Right ventricle myocardium inferior (tissue), 1 donor: Measurements from ENCODE around the gene ILK. TPM values are rescaled to one million over a fixed set of nuclear protein-coding genes. Genes with fewer than 3 reads are reported as not detected.
A peak's percentile ranks its signal among the peaks of the same experiment; 100 is the strongest.

Experiments used
- ATAC-seq: fragments of 200-7000 bp; cut with Tn5 transposase; one replicate; pipeline ENCODE4 v1.9.1; 2020; ENCODE audit warnings: mild to moderate bottlenecking, moderate library complexity
- DNase-seq: peaks from one replicate; pipeline ENCODE4 v3.0.0; 2021; ENCODE audit errors: missing footprints
- intact Hi-C: fragments of 100-400 bp; cut with DNase I; formaldehyde crosslinking; loops from one replicate; pipeline ENCODE4 v1.11.0; 2022
- total RNA-seq: library from RNA; stranded (reverse); fragmentation: NEBNext Ultra II Directional; extraction: Animal tissue kit (Norgen Biotek cat#: 25700); gene quantifications from one replicate; pipeline ENCODE4 v1.2.1, GENCODE V29; 2021
- donor health status: DM: no; HTN: yes; CAD: no; lungs with severe emphysema.

The ILK gene
- total RNA-seq, 1 donor from 2014 or later, result 233 TPM

DNA sequence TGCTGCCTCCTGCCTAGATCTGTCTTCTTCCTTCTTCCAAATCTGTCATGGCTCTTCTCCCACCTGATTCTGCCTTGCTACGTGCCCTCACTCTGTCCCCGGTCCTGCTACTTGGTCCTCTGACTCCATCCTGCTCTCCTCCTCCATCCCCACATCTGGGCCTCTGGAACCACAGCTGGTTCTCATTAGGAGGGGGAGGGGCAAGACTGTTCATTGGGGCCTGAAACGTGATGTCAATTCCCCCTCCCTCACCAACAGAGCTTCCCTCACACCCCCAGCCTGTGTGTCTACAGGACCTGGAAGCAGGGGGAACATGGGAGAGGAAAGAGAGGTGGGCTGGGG is 43.0 kb downstream of the ILK start:
- intact Hi-C loops, result loop anchor here (5.0 kb wide), 1 partner anchor 36 kb away; the partner anchor contains the start of gene MRPL17
- peak; percentile 74 for DNase-seq
- ATAC-seq, result peak; percentile 74

DNA sequence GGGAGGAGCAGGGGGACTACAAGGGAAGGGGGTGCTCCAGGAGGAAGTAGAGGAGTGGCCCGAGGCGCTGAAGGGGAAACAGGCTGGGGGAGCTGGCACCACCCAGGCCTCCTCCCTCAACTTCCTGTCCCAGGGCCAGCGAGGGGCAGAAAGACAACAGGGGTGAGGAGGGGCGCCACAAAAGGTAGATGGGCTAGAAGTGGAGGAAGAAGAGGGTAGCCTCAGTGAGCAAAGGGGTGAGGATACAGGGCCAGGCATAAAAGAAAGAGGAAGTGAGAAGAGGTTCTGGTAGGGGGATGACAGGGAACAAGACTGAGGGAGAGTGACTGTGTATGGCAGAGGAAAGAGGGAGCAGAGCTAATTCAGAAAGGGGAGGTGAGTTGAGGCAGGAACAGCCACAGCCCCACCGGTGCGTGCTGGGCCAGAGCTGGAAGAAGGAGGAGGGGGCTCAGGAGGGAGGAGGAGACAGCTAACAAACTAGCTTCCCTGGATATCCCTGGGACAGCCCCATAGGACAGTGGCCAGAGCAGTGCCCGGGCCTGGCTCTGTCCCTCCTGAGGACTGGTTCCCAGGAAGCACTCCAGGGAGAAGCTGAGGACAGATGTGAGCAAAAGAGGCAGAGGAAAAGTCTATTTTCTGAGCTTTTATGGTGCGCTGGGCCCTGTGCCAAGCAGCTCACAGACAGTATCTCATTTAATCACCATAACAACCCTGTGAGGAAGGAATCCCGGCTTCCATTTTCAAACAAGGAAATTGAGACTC is 43.5 kb downstream of the ILK start:
- peak; percentile 30 for ATAC-seq
- intact Hi-C loops, result loop anchor here (5.0 kb wide), 1 partner anchor 35 kb away; the partner anchor contains the start of gene MRPL17
- DNase-seq, result peak; percentile 72

DNA sequence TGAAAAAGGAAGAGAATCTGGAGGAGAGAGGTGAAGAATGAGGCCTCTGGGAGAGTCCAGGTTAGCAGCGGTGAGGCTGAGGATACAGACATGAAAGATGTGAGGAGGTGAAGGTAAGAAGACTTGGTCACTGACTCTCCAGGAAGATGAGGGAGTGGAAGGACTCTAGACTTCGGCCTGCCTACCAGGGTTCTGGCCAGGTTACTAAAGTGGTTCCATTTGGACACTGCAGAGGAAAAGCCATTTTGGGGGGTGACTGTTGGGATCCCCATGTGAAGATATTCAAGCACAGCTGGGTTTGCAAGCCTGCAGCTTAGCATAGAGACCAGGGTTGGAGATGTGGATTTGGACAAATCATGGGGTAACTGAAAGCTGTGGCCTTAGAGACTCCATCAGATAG is 44.3 kb downstream of the ILK start:
- ATAC-seq, result no peak
- no peak for DNase-seq
- intact Hi-C loops, result loop anchor here (5.0 kb wide), 1 partner anchor 34 kb away; the partner anchor contains the start of gene MRPL17

DNA sequence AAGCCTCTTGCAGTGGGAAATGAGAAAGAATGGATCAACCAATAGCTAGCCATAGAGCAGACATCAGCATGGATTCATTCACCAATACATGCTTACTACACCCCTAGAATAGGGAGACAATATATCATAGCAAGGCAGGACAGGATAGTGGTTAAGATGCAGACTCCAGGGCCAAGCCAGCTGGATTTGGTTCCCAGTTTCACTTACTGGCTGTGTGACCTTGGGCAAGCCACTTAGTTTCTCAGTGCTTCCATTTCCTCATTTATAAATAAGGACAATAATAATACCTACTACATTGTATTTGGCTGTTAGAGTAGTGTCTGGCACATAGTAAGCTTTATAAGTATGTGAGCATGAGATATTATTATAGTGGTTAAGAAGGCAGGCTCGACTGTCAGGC is 44.9 kb downstream of the ILK start:
- ATAC-seq (no peak), DNase-seq (no peak)
- intact Hi-C loops, result loop anchor here (5.0 kb wide), 1 partner anchor 34 kb away; the partner anchor contains the start of gene MRPL17

DNA sequence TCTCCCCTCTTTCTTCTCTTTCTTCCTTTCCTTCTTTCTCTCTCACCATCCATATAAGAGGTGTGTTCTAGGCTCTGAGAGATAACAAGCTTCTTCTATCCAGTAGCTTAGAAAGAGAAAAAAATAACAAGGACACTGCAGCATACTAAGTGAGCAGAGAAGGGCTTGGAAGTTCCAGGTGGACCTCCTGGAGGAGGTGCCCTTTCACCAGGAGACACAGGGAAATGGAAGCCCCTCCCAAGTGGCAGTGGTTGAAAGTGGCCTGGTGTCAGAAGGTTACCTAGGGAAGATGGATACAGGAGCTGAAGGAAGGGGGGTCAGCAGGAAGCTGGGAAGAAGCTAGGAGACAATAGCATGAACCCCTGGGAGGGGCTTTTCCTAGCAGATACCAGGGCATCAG is 46.5 kb downstream of the ILK start:
- ATAC-seq, result no peak
- intact Hi-C loops, result no loop called here
- DNase-seq, result no peak

DNA sequence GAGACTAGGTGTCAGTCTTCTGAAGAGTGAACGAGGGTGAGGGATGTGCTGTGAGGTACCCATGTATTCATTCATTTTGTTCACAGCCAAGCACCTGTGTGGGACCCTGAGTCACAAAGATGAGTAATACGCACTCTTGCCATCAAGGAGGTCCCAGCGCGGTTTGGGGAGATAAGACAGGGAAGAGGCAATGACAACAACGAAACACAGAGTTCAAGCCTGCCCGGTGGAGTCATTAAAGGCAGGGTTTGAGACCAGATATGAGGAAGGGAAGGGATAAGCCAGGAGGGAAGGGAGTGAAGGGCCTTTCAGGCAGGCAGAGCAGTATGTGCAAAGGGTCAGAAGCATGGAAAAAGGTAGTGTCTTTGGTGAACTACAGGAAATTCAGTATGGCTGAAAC is 47.4 kb downstream of the ILK start:
- intact Hi-C loops, result no loop called here
- no peak for ATAC-seq
- no peak for DNase-seq

DNA sequence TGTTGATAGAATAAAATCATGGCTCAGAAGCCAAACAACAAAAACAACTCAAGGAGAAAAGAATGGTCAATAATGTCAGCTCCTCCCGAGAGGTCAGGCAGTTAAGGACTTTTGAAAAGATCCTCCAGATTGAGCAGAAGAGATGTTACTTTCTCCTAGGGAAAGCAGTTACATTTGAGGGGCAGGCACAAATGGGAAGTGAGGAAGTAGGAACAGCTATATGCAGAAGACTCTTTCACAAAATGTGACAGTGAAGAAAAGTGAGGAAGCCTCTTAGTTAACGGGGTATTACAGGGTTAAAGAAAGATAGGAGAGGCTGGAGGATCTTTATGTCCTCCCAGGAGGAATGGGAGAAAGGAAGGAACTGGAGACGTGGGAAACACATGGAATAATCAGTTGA is 48.6 kb downstream of the ILK start:
- ATAC-seq, result no peak
- intact Hi-C loops, result no loop called here
- DNase-seq, result no peak

DNA sequence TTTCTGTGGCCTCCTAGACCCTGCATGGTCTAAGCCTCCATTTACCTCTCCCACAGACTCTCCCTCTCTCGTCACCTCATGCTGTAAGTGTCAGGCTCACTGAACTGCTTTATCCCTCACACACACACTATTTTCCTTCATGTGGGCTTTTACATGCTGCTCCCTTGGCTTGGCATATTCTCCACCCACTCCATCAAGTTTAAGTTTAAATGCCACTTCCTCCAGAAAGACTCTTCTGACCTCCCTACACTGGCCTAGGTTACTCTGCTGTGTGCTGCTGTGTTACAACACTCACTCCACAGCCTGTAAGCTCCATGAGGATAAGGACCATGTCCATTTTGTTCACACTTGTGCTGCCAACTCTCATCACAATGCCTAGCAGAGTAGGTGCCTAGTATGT is 49.5 kb downstream of the ILK start:
- intact Hi-C loops, result no loop called here
- no peak for ATAC-seq
- DNase-seq, result no peak

DNA sequence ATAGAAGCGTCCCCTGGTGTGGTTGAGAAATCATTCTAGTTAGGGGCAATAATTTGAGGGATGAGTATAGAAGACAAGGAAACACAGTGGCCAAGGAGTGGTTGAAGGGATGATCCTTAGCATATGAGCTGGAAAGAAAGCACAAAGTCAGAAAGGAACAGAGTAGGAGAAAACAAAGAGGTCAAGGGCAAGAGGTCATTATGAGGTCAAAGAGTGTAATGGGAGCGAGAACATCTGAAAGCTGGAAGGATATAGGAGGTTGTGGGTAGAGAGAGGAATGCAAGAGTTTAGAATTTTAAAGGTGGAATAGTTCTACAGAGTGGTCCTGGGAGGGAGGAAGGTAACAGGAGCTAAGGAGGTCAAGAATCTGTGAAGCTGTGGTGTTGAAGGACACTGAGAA is 50.1 kb downstream of the ILK start:
- DNase-seq (no peak), ATAC-seq (no peak)
- intact Hi-C loops, result no loop called here

DNA sequence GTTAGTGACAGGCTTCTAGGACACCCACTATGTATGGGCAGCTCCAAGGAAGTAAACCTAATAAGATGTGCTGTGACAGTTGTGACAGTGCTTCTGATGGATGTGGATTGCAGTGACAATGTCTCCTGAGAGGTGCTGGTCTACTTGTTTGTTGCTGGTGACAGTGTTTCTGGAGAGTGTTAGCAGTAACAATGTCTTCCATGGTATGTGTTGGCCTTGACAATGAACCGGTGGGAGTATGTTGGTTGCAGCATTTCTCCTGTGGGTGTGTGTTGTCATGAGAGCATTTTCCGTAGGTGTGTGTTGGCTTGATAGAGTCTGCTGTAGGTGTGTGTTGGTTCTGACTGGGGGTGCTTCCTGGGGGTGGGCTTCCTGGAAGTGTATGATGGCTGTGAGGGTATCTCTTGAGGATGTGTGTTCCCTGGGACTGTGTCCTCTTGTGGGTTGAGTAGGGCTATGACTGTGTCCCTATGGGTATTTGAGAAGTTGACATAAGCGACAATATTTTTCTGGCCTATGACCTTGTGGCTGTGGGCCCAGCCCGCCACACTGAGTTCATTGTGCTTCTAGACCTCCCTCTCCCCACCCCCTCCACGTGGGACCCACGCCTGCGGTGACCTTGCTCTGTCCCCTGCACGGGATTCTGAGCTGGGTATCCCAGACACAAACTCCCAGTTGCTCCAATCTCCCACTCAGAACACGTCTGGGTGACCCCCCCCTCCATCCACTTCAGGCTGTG is 50.9 kb downstream of the ILK start:
- ATAC-seq, result peak; percentile 42
- peak; percentile 67 for DNase-seq
- intact Hi-C loops, result no loop called here

DNA sequence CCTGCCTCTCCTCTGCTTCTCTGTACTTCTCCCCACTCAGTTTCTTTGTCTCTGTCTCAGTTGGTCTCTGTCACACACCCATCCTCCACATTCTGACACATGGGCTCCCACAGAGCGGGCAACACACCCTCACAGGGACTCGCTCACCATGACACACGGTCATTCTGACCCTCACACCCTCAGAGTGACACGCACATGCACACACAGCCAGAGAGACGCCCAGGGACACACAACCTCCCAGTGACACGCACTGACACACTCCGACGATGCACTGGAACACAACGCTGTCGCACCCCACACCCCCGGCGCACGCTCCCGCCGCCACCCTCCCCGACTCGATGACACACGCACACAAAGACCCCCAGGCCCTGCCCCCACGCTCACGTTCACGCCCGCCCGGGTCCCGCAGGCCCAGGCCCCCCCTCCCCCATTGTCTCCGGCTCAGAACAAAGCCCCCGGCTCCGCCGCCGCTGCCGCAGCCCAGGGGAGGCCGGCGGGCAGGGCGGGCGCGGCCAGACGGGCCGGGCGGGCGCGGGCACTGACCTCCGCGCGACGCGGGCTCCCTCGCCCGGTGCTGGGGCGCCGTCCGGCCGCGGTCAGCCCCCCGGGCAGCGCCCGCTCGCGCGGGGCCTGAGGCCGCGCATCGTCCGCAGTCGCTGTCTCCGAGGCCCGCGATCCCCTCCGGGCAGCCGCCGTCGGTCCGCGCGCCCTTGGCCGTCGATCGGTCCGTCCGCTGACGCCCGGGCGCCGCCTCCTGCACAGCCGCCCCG is 51.6 kb downstream of the ILK start:
- intact Hi-C loops, result no loop called here
- ATAC-seq (peak; percentile 50), DNase-seq (peak; percentile 68)

DNA sequence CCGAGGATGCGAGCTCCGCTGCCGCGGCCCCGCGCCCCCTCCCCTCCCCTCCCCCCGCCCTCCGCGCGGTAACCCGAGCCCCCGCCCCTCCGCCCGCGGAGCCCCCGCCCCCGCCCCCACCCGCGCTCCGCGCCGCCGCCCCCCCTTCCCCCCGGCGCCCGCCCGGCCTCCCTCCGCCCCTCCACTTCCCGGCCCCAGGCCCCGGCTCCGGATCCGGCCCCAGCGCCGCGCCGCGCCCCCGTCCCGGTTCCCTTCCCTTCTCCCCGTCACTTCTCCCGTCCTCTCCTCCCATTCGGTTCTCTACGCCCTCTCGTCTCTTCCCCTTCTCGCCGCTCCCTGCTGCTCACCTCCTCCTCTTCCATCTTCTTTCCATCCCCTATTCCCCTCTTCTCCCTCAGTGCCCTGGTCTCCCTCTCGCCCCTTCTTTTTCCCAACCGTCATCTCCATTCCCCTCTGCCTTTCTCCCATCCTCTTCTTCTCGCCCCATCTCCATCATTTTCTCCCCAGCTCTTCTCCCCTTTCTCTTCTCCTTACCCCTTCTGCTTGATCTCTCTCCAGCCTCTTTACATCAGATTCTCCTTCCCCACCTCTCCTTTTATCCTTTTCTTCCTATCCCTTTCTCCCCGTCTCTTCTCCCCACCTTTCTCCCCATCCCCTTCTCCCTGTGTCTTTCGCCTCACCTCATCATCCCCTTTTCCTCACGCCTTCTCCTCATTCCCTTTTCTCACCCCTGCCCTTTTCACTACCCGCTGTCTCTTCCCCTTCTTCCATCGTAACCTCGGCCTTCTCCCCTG is 52.4 kb downstream of the ILK start, which contains the start of gene DCHS1:
Gene DCHS1, minus strand, starts transcription at position 20 of the 794 bp plus-strand sequence. CDS start 14,196 bp downstream, outside the sequence.
- peak; percentile 74 for DNase-seq
- intact Hi-C loops, result no loop called here
- peak; percentile 42 for ATAC-seq

DNA sequence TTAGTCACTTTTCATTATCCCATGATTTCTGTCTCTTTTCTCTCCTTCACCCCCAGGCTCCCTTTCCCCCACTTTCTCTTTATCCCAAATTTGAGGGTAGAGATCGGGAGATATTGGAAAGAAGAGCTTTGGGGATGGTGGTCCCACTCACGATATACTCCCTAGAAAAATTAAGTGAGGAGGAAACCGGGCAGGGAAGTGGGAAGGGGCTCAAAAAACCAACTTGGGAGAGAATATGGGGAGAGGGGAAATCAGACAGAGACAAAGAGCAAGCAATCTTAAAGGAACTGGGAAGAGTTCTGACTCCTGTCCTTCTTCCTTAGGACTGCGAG is 53.0 kb downstream of the ILK start:
- intact Hi-C loops, result no loop called here
- DNase-seq, result no peak
- no peak for ATAC-seq

DNA sequence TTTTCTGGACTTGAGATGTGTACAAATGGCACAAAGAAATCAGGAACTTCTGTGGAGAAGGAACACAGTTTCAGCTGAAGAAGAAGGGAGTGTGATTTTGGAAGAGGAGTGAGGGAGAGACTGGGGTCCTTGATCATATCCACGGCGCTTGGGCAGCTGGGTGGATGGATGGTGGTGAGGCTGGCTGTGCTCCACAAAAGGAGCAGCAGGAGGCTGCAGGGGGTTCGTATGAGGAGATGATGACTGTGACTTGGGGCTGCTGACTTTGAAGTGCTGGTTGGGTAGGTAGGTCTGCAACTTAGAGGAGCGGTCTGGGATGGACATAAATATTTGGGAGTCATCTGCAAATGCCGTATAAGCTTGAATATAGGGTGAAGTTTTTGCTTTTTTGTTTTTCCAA is 53.4 kb downstream of the ILK start:
- intact Hi-C loops, result no loop called here
- ATAC-seq, result no peak
- DNase-seq, result no peak

DNA sequence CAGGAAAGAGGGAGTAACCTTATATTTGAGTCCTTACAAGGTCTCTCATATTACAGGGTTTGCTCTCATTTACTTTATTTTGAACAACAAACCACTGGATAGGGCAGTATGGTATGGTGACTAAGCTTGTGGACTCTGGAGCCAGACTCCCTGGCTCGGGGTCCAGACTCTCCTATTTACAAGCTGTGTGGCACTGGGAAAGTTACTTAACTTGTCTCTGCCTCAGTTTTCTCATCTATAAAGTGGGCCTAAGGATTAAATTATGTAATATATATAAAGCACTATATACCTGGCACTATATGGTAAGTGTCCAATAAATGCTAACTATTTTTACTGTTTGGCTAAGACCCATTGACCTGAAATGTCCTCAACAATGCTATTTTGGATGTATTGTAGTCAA is 53.8 kb downstream of the ILK start:
- intact Hi-C loops, result no loop called here
- no peak for ATAC-seq
- DNase-seq, result no peak

DNA sequence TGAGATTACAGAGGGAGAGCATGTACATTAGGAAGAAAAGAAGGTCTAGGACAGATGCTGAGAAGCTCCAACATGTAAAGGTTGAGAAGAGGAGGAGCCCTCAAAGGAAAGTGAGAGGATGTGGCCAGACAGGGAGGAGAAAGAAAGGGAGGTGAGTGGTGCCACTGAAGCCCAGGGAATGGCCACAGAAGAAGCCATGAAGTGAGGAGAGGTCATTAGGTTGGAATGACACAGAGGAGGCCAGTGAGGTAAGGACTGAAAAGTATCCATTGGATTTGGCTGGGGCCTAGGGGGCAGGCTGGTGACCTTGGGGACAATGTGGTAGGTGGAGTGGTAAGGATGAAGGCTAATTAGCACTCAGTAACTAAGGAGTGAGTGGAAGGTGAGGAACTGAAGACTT is 55.1 kb downstream of the ILK start:
- DNase-seq (no peak), ATAC-seq (no peak)
- intact Hi-C loops, result no loop called here
